GM12878 (cell line): Measurements from ENCODE around the gene CTIF. TPM values are rescaled to one million over a fixed set of nuclear protein-coding genes. Genes with fewer than 3 reads are reported as not detected.

ENCODE experiments used
- ATAC-seq: fragments of 200-7000 bp; cut with Tn5 transposase; 3 replicates; pipeline ENCODE4 v1.9.1; 2020; ENCODE audit warnings: mild to moderate bottlenecking, moderate library complexity
- BruUV-seq: library from RNA; stranded (reverse); fragments of 400-500 nt; replicated peaks from 2 replicates; lab custom pipeline; 2021; lab: Mats Ljungman, UMichigan
- CTCF ChIA-PET: fragments of 300-600 bp; sonication (Branson Sonifier 250); formaldehyde crosslinking; extraction: SDS; loops from one replicate; lab custom pipeline; 2021; ENCODE audit warnings: inconsistent platforms; lab: Yijun Ruan, JAX
- POLR2A ChIA-PET: fragments of 350-600 bp; formaldehyde crosslinking; extraction: SDS; loops from one replicate; lab custom pipeline; 2021; ENCODE audit warnings: inconsistent platforms; lab: Charles Lee
- RAD21 ChIA-PET: fragments of 300-600 bp; sonication (Branson Sonifier 250); formaldehyde crosslinking; loops from one replicate; lab custom pipeline; 2023; ENCODE audit warnings: antibody characterized with exemption; ENCODE audit not compliant: unreplicated experiment; lab: Charles Lee
- SMC1A ChIA-PET: fragments of 300-600 bp; sonication (Branson Sonifier 250); formaldehyde crosslinking; loops from one replicate; lab custom pipeline; 2023; ENCODE audit not compliant: unreplicated experiment, uncharacterized antibody; lab: Charles Lee
- DNase-seq: peaks from one replicate; pipeline ENCODE4 v3.0.0-alpha.2; 2011; ENCODE audit warnings: low read depth, low spot score
- FAIRE-seq: peaks from 3 replicates; lab custom pipeline; 2011; peaks lifted over from hg19 to GRCh38; lab: Jason Lieb, UNC
- H2AFZ ChIP-seq: 2 replicates; pipeline ENCODE4 v1.6.0; 2011; ENCODE audit warnings: low read depth, low read length, control low read depth; ENCODE audit not compliant: control insufficient read depth
- H3K27ac ChIP-seq: 2 replicates; pipeline ENCODE4 v1.5.1; 2011; ENCODE audit warnings: control low read depth; ENCODE audit not compliant: control insufficient read depth, insufficient read depth
- H3K27me3 ChIP-seq, 2 experiments: replicated peaks in 1 of 2; 2 replicates each; pipeline versions ENCODE4 v1.6.0 to v1.6.1; 2011; ENCODE audit warnings: low read length in 1 of 2; ENCODE audit not compliant: control insufficient read depth in 2 of 2, insufficient read depth in 2 of 2
- H3K36me3 ChIP-seq, 2 experiments: 2 replicates each; pipeline ENCODE4 v1.5.1; 2011; ENCODE audit warnings: low read length in 1 of 2; ENCODE audit not compliant: control insufficient read depth in 2 of 2, insufficient read depth in 2 of 2
- H3K4me1 ChIP-seq: 2 replicates; pipeline ENCODE4 v1.6.1; 2011; ENCODE audit warnings: mild to moderate bottlenecking, low read length, moderate library complexity, mixed read lengths; ENCODE audit not compliant: control insufficient read depth, insufficient read depth
- H3K4me2 ChIP-seq: 2 replicates; pipeline ENCODE4 v1.6.0; 2011; ENCODE audit warnings: control low read depth; ENCODE audit not compliant: control insufficient read depth, insufficient read depth
- H3K4me3 ChIP-seq: fragments of 200-600 bp; sonication (generic); 2 replicates; pipeline ENCODE4 v1.5.1; 2016
- H3K79me2 ChIP-seq: 2 replicates; pipeline ENCODE4 v1.6.0; 2011; ENCODE audit warnings: low read length; ENCODE audit not compliant: control insufficient read depth, insufficient read depth
- H3K9ac ChIP-seq: 2 replicates; pipeline ENCODE4 v1.8.0; 2011; ENCODE audit warnings: low read length, control low read depth, mixed read lengths; ENCODE audit not compliant: control insufficient read depth, insufficient read depth
- H3K9me3 ChIP-seq: replicated peaks from 3 replicates; pipeline ENCODE4 v1.5.1; 2011; ENCODE audit warnings: mild to moderate bottlenecking, low read length; ENCODE audit not compliant: control insufficient read depth, insufficient read depth
- H4K20me1 ChIP-seq: 2 replicates; pipeline ENCODE4 v1.6.0; 2011; ENCODE audit not compliant: control insufficient read depth, insufficient read depth
- GABPA ChIP-seq: IDR thresholded peaks from 2 replicates; pipeline ENCODE4 v1.6.1; 2014; ENCODE audit warnings: antibody characterized with exemption, low read depth, mild to moderate bottlenecking, inconsistent platforms
- PKNOX1 ChIP-seq: fragments of 450-650 bp; IDR thresholded peaks from 2 replicates; pipeline ENCODE4 v1.6.1; 2016; ENCODE audit warnings: mild to moderate bottlenecking
- TBL1XR1 ChIP-seq: IDR thresholded peaks from 2 replicates; pipeline ENCODE4 v1.6.1; 2012; ENCODE audit warnings: low read depth, low read length, improper control_type of control experiment
- USF2 ChIP-seq: IDR thresholded peaks from 2 replicates; pipeline ENCODE4 v1.6.1; 2011; ENCODE audit warnings: low read depth, low read length, improper control_type of control experiment, borderline replicate concordance
- ZNF207 ChIP-seq: fragments of 450-650 bp; IDR thresholded peaks from 2 replicates; pipeline ENCODE4 v1.6.1; 2014; ENCODE audit warnings: antibody characterized with exemption, mild to moderate bottlenecking, borderline replicate concordance
- ZNF592 ChIP-seq: fragments of 450-650 bp; IDR thresholded peaks from 2 replicates; pipeline ENCODE4 v1.6.1; 2017; ENCODE audit warnings: mild to moderate bottlenecking, moderate library complexity
- WGBS: methylation state at CpG from one replicate; pipeline ENCODE4 v1.1.6; 2016; ENCODE audit warnings: low lambda C conversion rate; ENCODE audit not compliant: insufficient replicate concordance, insufficient coverage; ENCODE audit errors: missing lambda C conversion rate; 5-methylcytosine and 5-hydroxymethylcytosine counted together
- in situ Hi-C: fragments of 300-500 bp; cut with MboI; formaldehyde crosslinking; loops from 9 replicates; pipeline ENCODE4 v1.14.3; 2018; ENCODE audit warnings: mixed read lengths
- intact Hi-C: fragments of 100-400 bp; cut with micrococcal nuclease; formaldehyde crosslinking; loops from one replicate; pipeline ENCODE4 v1.14.2; 2022; ENCODE audit not compliant: unreplicated experiment
- polyA plus RNA-seq, 11 experiments: library from polyadenylated mRNA; depleted of rRNA in 4 of 11; unstranded in 6 of 11; stranded (reverse) in 5 of 11; fragments of >200 nt; fragmentation: Nextera tagmentation in 4 of 11; fragmentation: Illumina TruSeq in 1 of 11; extraction: Ambion mirVana in 4 of 11; extraction: Trizol in 1 of 11; gene quantifications; 1 replicate in 1 of 11; 2 replicates in 10 of 11; pipeline versions ENCODE4 v1.2.1 to v1.2.3, GENCODE V29; 2011 to 2016; ENCODE audit warnings: inconsistent platforms in 2 of 11, missing spikeins in 2 of 11, low read depth in 1 of 11
- total RNA-seq, 4 experiments: library from RNA; depleted of rRNA in 3 of 4; stranded (reverse); fragments of >200 nt in 3 of 4; fragmentation: Illumina TruSeq in 1 of 4; extraction: Trizol in 1 of 4; gene quantifications; 2 replicates each; pipeline versions ENCODE4 v1.2.1 to v1.2.3, GENCODE V29; 2013 to 2021

CTIF gene
- total and polyA plus RNA-seq, 10 of the 15 experiments (the other 5 are each of a cell fraction or from before 2014, with no cell fraction given): 0.06 to 11.6 (median 2.5) TPM

- TF ChIP-seq USF2: no peak
Observed at GRCh38 chr18:48500517-48500916, 38.3 kb upstream of the CTIF start (continued).

GRCh38 chr18:48502906-48503305 lies 35.9 kb upstream of the CTIF start:
- no peaks in the 10 kb centered on the region for H4K20me1 ChIP-seq
- H3K27me3 ChIP-seq: no peaks in the 10 kb centered on the region
- H3K4me1 ChIP-seq: no peaks in the 10 kb centered on the region
- no peaks in the 10 kb centered on the region for H3K79me2 ChIP-seq
- ATAC-seq (no peak), DNase-seq (no peak), FAIRE-seq (no peak)
- H3K4me3 ChIP-seq: no peak overlapping the region
- intact Hi-C loops: no loop called here
- H3K4me2 ChIP-seq: no peak overlapping the region
- in situ Hi-C loops: no loop called here
- ChIA-PET POLR2A (no interaction called here), RAD21 (interaction anchor here (0.6 kb wide), 1 partner anchor 80 kb away, joined by 3 read pairs; no protein-coding TSS in a partner anchor), CTCF (no interaction called here), SMC1A (no interaction called here)
- BruUV-seq: no TSS peak
- no peak overlapping the region for H2AFZ ChIP-seq
- H3K27ac ChIP-seq: no peak overlapping the region
- no peak overlapping the region for H3K9ac ChIP-seq
- H3K36me3 ChIP-seq: no peaks in the 10 kb centered on the region
- H3K9me3 ChIP-seq: no peaks in the 10 kb centered on the region; the same call in 1 of the 3 replicates
- WGBS: 23% methylated on average over 4 of the region's 4 CpGs
- TF ChIP-seq ZNF592: no peak
- TF ChIP-seq GABPA: no peak
- TF ChIP-seq PKNOX1: no peak
- no peak for TF ChIP-seq ZNF207
- TF ChIP-seq TBL1XR1: no peak
